Fibroblast of lung (primary cell): ENCODE measurements around the gene EEFSEC.

Source experiments
- CTCF ChIP-seq, 2 donors: IDR thresholded peaks in 1 of 2; conservative IDR thresholded peaks in 1 of 2; 1 replicate in 1 of 2; 2 replicates in 1 of 2; pipeline ENCODE4 v1.5.1; 2011 to 2012; ENCODE audit warnings: low read length in 2 of 2, control low read depth in 1 of 2, inconsistent platforms in 1 of 2, low read depth in 1 of 2, mild to moderate bottlenecking in 1 of 2
- EZH2 ChIP-seq: IDR thresholded peaks from 2 replicates; pipeline ENCODE4 v1.5.1; 2012; ENCODE audit warnings: low read length, control low read depth, mild to moderate bottlenecking; ENCODE audit errors: missing control alignments

GRCh38 chr3:128235207-128235926 is 82.1 kb downstream of the EEFSEC start:
- TF ChIP-seq CTCF (conservative IDR thresholded peaks at IDR 0.05 in 1 of 2, IDR thresholded peaks at IDR 0.05 in 1 of 2; ENCODE audit: low read depth in 1 of 2, low read length in 2 of 2) (no peak), EZH2 (no peak)
